ENCODE results near the gene CEBPE.

DNA sequence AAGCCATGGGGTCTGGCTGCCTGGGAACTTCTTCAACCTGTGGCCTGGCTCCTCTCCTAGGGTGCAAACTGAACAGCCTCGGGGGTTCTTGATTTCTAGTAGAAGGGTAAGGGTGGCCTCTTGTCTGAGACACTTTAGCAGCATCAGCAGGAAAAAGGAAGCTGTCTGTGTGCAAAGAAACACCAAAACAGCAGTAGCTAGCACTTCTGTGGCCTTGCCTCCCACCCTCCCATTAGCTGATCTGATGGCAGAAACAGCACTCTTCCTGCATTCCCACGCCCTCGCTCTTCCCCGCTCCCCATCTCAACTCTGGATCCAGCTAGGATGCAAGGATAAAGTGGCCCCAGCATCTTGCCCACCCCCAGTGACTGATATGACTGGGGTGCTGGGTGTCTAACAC, 43.7 kb upstream of the CEBPE start:
- TF ChIP-seq, protein P1, sequence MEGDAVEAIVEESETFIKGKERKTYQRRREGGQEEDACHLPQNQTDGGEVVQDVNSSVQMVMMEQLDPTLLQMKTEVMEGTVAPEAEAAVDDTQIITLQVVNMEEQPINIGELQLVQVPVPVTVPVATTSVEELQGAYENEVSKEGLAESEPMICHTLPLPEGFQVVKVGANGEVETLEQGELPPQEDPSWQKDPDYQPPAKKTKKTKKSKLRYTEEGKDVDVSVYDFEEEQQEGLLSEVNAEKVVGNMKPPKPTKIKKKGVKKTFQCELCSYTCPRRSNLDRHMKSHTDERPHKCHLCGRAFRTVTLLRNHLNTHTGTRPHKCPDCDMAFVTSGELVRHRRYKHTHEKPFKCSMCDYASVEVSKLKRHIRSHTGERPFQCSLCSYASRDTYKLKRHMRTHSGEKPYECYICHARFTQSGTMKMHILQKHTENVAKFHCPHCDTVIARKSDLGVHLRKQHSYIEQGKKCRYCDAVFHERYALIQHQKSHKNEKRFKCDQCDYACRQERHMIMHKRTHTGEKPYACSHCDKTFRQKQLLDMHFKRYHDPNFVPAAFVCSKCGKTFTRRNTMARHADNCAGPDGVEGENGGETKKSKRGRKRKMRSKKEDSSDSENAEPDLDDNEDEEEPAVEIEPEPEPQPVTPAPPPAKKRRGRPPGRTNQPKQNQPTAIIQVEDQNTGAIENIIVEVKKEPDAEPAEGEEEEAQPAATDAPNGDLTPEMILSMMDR (IDR thresholded peaks at IDR 0.05): no peak
- TF ChIP-seq POLR2A (IDR thresholded peaks at IDR 0.05): no peak
